Endothelial cell of umbilical vein (primary cell): ENCODE data around the gene CCDC116. TPM values are rescaled to one million over a fixed set of nuclear protein-coding genes. Genes with fewer than 3 reads are reported as not detected.

ENCODE experiments used
- BruUV-seq: library from RNA; stranded (reverse); fragments of 400-500 nt; replicated peaks from 2 replicates; lab custom pipeline; 2021; lab: Mats Ljungman, UMichigan
- CTCF ChIA-PET: fragments of 300-600, 350-600 bp; sonication (Branson Sonifier 250); formaldehyde crosslinking; loops from one replicate; lab custom pipeline; 2021; ENCODE audit warnings: antibody characterized with exemption, inconsistent platforms; lab: Charles Lee
- POLR2A ChIA-PET: fragments of 300-600, 350-600 bp; sonication (Branson Sonifier 250); formaldehyde crosslinking; loops from one replicate; lab custom pipeline; 2021; ENCODE audit warnings: antibody characterized with exemption, inconsistent platforms; lab: Charles Lee
- DNase-seq: peaks from one replicate; pipeline ENCODE4 v3.0.0-alpha.2; 2011; ENCODE audit warnings: low read depth, low spot score
- FAIRE-seq: peaks from 2 replicates; lab custom pipeline; 2011; peaks lifted over from hg19 to GRCh38; lab: Jason Lieb, UNC
- H2AFZ ChIP-seq: 2 replicates; pipeline ENCODE4 v1.6.0; 2012; ENCODE audit warnings: low read depth, low read length, control low read depth, inconsistent platforms
- H3K27ac ChIP-seq: 2 replicates; pipeline ENCODE4 v1.5.1; 2011; ENCODE audit warnings: low read depth, mild to moderate bottlenecking, control low read depth, low read length, moderate library complexity; ENCODE audit not compliant: insufficient read depth
- H3K27me3 ChIP-seq, 2 experiments: 2 replicates each; pipeline versions ENCODE4 v1.6.0 to v1.6.1; 2011; ENCODE audit warnings: low read length in 2 of 2, mixed read lengths in 1 of 2; ENCODE audit not compliant: control insufficient read depth in 2 of 2, insufficient read depth in 2 of 2
- H3K36me3 ChIP-seq, 2 experiments: 2 replicates in 1 of 2; 3 replicates in 1 of 2; pipeline ENCODE4 v1.5.1; 2011; ENCODE audit warnings: low read length in 2 of 2, mild to moderate bottlenecking in 1 of 2, moderate library complexity in 1 of 2; ENCODE audit not compliant: control insufficient read depth in 2 of 2, insufficient read depth in 2 of 2; ENCODE audit errors: extremely low read depth in 1 of 2
- H3K4me1 ChIP-seq: 3 replicates; pipeline ENCODE4 v1.5.1; 2011; ENCODE audit warnings: mild to moderate bottlenecking, low read length; ENCODE audit not compliant: control insufficient read depth, insufficient read depth; ENCODE audit errors: extremely low read depth
- H3K4me2 ChIP-seq: 2 replicates; pipeline ENCODE4 v1.6.1; 2011; ENCODE audit warnings: low read length, control low read depth, mixed read lengths; ENCODE audit not compliant: insufficient read depth
- H3K4me3 ChIP-seq, 3 experiments: fragments of 200-600 bp in 1 of 3; sonication (generic), shearing (Covaris generic) in 1 of 3; replicated peaks in 1 of 3; 2 replicates each; pipeline ENCODE4 v1.5.1; 2011 to 2016; ENCODE audit warnings: control low read depth in 3 of 3, low read length in 3 of 3, mild to moderate bottlenecking in 2 of 3, inconsistent platforms in 1 of 3, low read depth in 1 of 3, moderate library complexity in 1 of 3; ENCODE audit not compliant: insufficient read depth in 1 of 3
- H3K79me2 ChIP-seq: 2 replicates; pipeline ENCODE4 v1.6.0; 2012; ENCODE audit warnings: low read length, inconsistent platforms; ENCODE audit not compliant: control insufficient read depth, insufficient read depth
- H3K9ac ChIP-seq: replicated peaks from 2 replicates; pipeline ENCODE3; 2011; ENCODE audit warnings: low read length, control low read depth; ENCODE audit not compliant: insufficient read depth; ENCODE audit errors: extremely low read depth
- H3K9me1 ChIP-seq: replicated peaks from 3 replicates; pipeline ENCODE4 v1.6.0; 2011; ENCODE audit warnings: mild to moderate bottlenecking, low read length; ENCODE audit not compliant: control insufficient read depth, insufficient read depth; ENCODE audit errors: extremely low read depth
- H3K9me3 ChIP-seq: replicated peaks from 2 replicates; pipeline ENCODE4 v1.5.1; 2012; ENCODE audit warnings: low read length, inconsistent platforms; ENCODE audit not compliant: control insufficient read depth, insufficient read depth
- H4K20me1 ChIP-seq: replicated peaks from 2 replicates; pipeline ENCODE3; 2011; ENCODE audit warnings: mild to moderate bottlenecking, low read length; ENCODE audit not compliant: control insufficient read depth, insufficient read depth; ENCODE audit errors: extremely low read depth
- JUN ChIP-seq: IDR thresholded peaks from 2 replicates; pipeline ENCODE4 v1.6.1; 2011; ENCODE audit warnings: borderline replicate concordance, low read depth; ENCODE audit not compliant: insufficient read length, insufficient read depth
- MYC ChIP-seq: IDR thresholded peaks from one replicate; pipeline ENCODE4 v1.6.1; 2011; ENCODE audit warnings: mild to moderate bottlenecking, low read depth, low read length
- dilution Hi-C: fragments of 300-500 bp; cut with MboI; formaldehyde crosslinking; loops from one replicate; pipeline ENCODE4 v1.15.0; 2019; ENCODE audit warnings: low sequenced_read_pairs; ENCODE audit not compliant: extremely low pct_ligation_motif_present
- intact Hi-C: fragments of 100-400 bp; cut with micrococcal nuclease; formaldehyde crosslinking; loops from one replicate; pipeline ENCODE4 v1.10.0; 2022
- polyA plus RNA-seq, 4 experiments: library from polyadenylated mRNA; depleted of rRNA in 3 of 4; stranded (reverse) in 3 of 4; unstranded in 1 of 4; fragments of >200 nt; gene quantifications; 2 replicates each; pipeline versions ENCODE4 v1.2.1 to v1.2.3, GENCODE V29; 2011 to 2012; ENCODE audit warnings: missing spikeins in 1 of 4
- total RNA-seq: library from RNA; stranded (reverse); gene quantifications from 2 replicates; pipeline ENCODE4 v1.2.3, GENCODE V29; 2021

Gene CCDC116
- total and polyA plus RNA-seq, 2 donors (not counting 3 experiments of a cell fraction or from before 2014, with no cell fraction given), result 0.21 to 0.33 TPM

GRCh38 chr22:21602579-21602978 is 30.0 kb upstream of the CCDC116 start:
- Histone ChIP-seq H3K4me3 (no peak overlapping the region), H3K9ac (no peak overlapping the region), H3K9me3 (no peaks in the 10 kb centered on the region), H3K9me1 (no peaks in the 10 kb centered on the region), H3K27me3 (no peaks in the 10 kb centered on the region), H3K79me2 (peaks cover 88% of the 10 kb centered on the region), H4K20me1 (peaks cover 7% of the 10 kb centered on the region), H3K4me2 (no peak overlapping the region), H2AFZ (no peak overlapping the region), H3K4me1 (peaks cover 4% of the 10 kb centered on the region), H3K27ac (no peak overlapping the region), H3K36me3 (peaks cover 0 to 2% of the 10 kb centered on the region in 2 experiments)
- dilution Hi-C loops (no loop called here), intact Hi-C loops (no loop called here)
- FAIRE-seq, result no peak
- ChIA-PET POLR2A (no interaction called here), CTCF (interaction anchor here (1.3 kb wide), 2 partner anchors 34 to 44 kb away, joined by 3 to 4 read pairs; no protein-coding TSS in a partner anchor)
- no TSS peak for BruUV-seq
- no peak for TF ChIP-seq JUN
- no peak for DNase-seq

GRCh38 chr22:21603973-21604372 is 28.6 kb upstream of the CCDC116 start:
- H3K27me3 ChIP-seq, result no peaks in the 10 kb centered on the region
- peaks cover 10% of the 10 kb centered on the region for H4K20me1 ChIP-seq
- dilution Hi-C loops, result no loop called here
- CTCF ChIA-PET, result interaction anchor here (0.7 to 1.8 kb wide), 5 partner anchors 13 to 43 kb away, joined by 3 to 8 read pairs (median 5); partner anchors contain the start of gene YDJC
- no peak overlapping the region for H3K4me3 ChIP-seq
- TF ChIP-seq MYC, result no peak
- peaks cover 86% of the 10 kb centered on the region for H3K79me2 ChIP-seq
- DNase-seq (no peak), FAIRE-seq (no peak)
- no peak overlapping the region for H3K27ac ChIP-seq
- H3K9me1 ChIP-seq, result no peaks in the 10 kb centered on the region
- H2AFZ ChIP-seq, result no peak overlapping the region
- POLR2A ChIA-PET, result interaction anchor here (1.0 kb wide), 1 partner anchor 37 kb away, joined by 9 read pairs; no protein-coding TSS in a partner anchor
- intact Hi-C loops, result no loop called here
- H3K4me1 ChIP-seq, result peaks cover 2% of the 10 kb centered on the region
- no peak overlapping the region for H3K9ac ChIP-seq
- H3K4me2 ChIP-seq, result no peak overlapping the region
- peaks cover 0 to 2% of the 10 kb centered on the region in 2 experiments for H3K36me3 ChIP-seq
- no TSS peak for BruUV-seq
- no peaks in the 10 kb centered on the region for H3K9me3 ChIP-seq
